Measurements from ENCODE around the gene RALGAPA2. TPM values are rescaled to one million over a fixed set of nuclear protein-coding genes. Genes with fewer than 3 reads are reported as not detected.

The RALGAPA2 gene
- total RNA-seq, 2 experiments from 2014 or later, result 21.2 to 21.9 TPM

DNA sequence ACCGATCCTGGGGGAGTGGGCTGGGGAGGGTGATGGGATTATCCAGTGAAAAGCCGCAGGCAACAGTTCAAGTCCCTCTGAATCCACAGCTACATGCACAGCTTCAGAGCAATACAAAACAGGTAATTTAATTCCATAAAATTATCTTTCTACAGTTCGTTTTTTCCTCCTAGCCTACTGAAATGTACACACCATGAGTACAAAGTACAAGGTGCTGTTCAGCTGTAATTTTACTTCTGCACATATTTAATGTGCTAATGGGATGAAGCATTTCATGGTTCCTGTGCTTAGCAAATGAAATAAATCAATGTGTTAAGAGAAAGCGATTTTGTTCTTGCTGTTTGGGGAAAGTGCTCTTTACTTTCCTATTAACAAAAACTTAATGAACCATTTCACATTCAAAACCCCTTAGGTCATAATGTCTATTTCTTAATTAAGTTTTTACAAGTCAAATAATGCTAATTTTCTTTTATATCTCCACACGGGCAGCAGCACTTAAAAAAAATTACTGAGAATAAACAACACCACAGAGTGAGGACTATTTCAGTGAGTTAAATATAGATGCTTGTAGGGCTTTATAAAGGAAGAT lies 272.7 kb downstream of the RALGAPA2 start:
- H3K4me3 Mint-ChIP-seq, result no peak overlapping the region
- peaks cover 51% of the 10 kb centered on the region for H3K36me3 Mint-ChIP-seq (ENCODE audit: low read depth)
- no peaks in the 10 kb centered on the region for H3K27me3 Mint-ChIP-seq
- Histone ChIP-seq H3K4me3 (ENCODE audit: low read length) (no peak overlapping the region), H3K27ac (ENCODE audit: low read depth in 1 of 2, low read length in 2 of 2) (no peak overlapping the region), H3K36me3 (ENCODE audit: insufficient read depth, low read length) (no peaks in the 10 kb centered on the region), H3K4me1 (ENCODE audit: insufficient read depth, low read length) (no peaks in the 10 kb centered on the region), H3K27me3 (ENCODE audit: control insufficient read depth in 1 of 2, insufficient read depth in 2 of 2, low read length in 2 of 2) (no peaks in the 10 kb centered on the region), H3K9me3 (ENCODE audit: control insufficient read depth in 1 of 2, insufficient read depth in 1 of 2, low read length in 2 of 2) (no peaks in the 10 kb centered on the region)
- ATAC-seq (ENCODE audit: poor library complexity), result no peak
- TF ChIP-seq, protein P1, sequence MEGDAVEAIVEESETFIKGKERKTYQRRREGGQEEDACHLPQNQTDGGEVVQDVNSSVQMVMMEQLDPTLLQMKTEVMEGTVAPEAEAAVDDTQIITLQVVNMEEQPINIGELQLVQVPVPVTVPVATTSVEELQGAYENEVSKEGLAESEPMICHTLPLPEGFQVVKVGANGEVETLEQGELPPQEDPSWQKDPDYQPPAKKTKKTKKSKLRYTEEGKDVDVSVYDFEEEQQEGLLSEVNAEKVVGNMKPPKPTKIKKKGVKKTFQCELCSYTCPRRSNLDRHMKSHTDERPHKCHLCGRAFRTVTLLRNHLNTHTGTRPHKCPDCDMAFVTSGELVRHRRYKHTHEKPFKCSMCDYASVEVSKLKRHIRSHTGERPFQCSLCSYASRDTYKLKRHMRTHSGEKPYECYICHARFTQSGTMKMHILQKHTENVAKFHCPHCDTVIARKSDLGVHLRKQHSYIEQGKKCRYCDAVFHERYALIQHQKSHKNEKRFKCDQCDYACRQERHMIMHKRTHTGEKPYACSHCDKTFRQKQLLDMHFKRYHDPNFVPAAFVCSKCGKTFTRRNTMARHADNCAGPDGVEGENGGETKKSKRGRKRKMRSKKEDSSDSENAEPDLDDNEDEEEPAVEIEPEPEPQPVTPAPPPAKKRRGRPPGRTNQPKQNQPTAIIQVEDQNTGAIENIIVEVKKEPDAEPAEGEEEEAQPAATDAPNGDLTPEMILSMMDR (IDR thresholded peaks at IDR 0.05), result no peak
- POLR2A ChIA-PET, result no interaction called here
- DNase-seq, result no peak
- CTCF ChIA-PET, result no interaction called here
- intact Hi-C loops (cut with DNase I, micrococcal nuclease), result no loop called here
- no peak overlapping the region for H3K27ac Mint-ChIP-seq
- no peaks in the 10 kb centered on the region for H3K9me3 Mint-ChIP-seq
- peaks cover 5% of the 10 kb centered on the region for H3K4me1 Mint-ChIP-seq (ENCODE audit: low read depth)

GRCh38 chr20:20437314-20437713 lies 275.1 kb downstream of the RALGAPA2 start:
- intact Hi-C loops (cut with DNase I, micrococcal nuclease), result no loop called here

DNA sequence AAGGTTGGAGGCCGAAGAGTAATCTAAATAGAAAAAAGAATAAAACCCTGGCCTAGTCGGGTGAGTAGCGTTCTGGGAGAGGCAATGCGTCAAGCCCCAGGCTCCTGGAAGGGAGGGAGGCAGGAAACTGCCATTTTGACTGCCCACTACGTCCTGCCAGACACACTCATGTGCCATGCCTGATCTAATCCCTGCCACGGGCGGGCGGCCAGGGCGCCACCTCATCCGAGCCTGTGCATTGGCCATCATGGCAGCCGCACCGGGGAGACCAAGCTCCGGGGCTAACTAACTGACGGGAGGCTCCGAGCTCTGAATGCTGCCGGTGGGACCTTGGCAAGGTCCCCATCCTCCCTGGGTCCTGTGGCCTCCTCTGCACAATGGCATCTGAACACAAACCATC lies 275.8 kb downstream of the RALGAPA2 start:
- Mint-ChIP-seq H3K27ac (no peak overlapping the region), H3K9me3 (no peaks in the 10 kb centered on the region), H3K4me3 (no peak overlapping the region), H3K36me3 (ENCODE audit: low read depth) (peaks cover 59% of the 10 kb centered on the region), H3K4me1 (ENCODE audit: low read depth) (no peaks in the 10 kb centered on the region), H3K27me3 (no peaks in the 10 kb centered on the region)
- ChIA-PET POLR2A (no interaction called here), CTCF (no interaction called here)
- Histone ChIP-seq H3K4me1 (ENCODE audit: insufficient read depth, low read length) (no peaks in the 10 kb centered on the region), H3K36me3 (ENCODE audit: insufficient read depth, low read length) (no peaks in the 10 kb centered on the region), H3K27me3 (ENCODE audit: control insufficient read depth in 1 of 2, insufficient read depth in 2 of 2, low read length in 2 of 2) (no peaks in the 10 kb centered on the region), H3K4me3 (ENCODE audit: low read length) (no peak overlapping the region), H3K9me3 (ENCODE audit: control insufficient read depth in 1 of 2, insufficient read depth in 1 of 2, low read length in 2 of 2) (no peaks in the 10 kb centered on the region), H3K27ac (ENCODE audit: low read depth in 1 of 2, low read length in 2 of 2) (no peak overlapping the region)
- intact Hi-C loops (cut with DNase I, micrococcal nuclease), result no loop called here
- TF ChIP-seq, protein P1 (IDR thresholded peaks at IDR 0.05), result no peak
- ATAC-seq (ENCODE audit: poor library complexity) (no peak), DNase-seq (no peak)

More at GRCh38 chr20:20437314-20437713, 275.1 kb downstream of the RALGAPA2 start:
- no peak overlapping the region for H3K27ac ChIP-seq (ENCODE audit: low read depth in 1 of 2, low read length in 2 of 2)
- ATAC-seq (ENCODE audit: poor library complexity) (no peak), DNase-seq (no peak)
- Mint-ChIP-seq H3K4me1 (ENCODE audit: low read depth) (peaks cover 1% of the 10 kb centered on the region), H3K9me3 (no peaks in the 10 kb centered on the region), H3K27me3 (no peaks in the 10 kb centered on the region), H3K4me3 (no peak overlapping the region), H3K27ac (no peak overlapping the region), H3K36me3 (ENCODE audit: low read depth) (peaks cover 61% of the 10 kb centered on the region)
- no peaks in the 10 kb centered on the region for H3K36me3 ChIP-seq (ENCODE audit: insufficient read depth, low read length)
- H3K9me3 ChIP-seq (ENCODE audit: control insufficient read depth in 1 of 2, insufficient read depth in 1 of 2, low read length in 2 of 2), result no peaks in the 10 kb centered on the region
- no peaks in the 10 kb centered on the region for H3K4me1 ChIP-seq (ENCODE audit: insufficient read depth, low read length)
- no peaks in the 10 kb centered on the region for H3K27me3 ChIP-seq (ENCODE audit: control insufficient read depth in 1 of 2, insufficient read depth in 2 of 2, low read length in 2 of 2)
- TF ChIP-seq, protein P1 (IDR thresholded peaks at IDR 0.05), result no peak
- POLR2A ChIA-PET, result no interaction called here
- H3K4me3 ChIP-seq (ENCODE audit: low read length), result no peak overlapping the region
- CTCF ChIA-PET, result no interaction called here

Data from CD4-positive, alpha-beta T cell (primary cell).